ENCODE data around the gene TAL1. TPM values are rescaled to one million over a fixed set of nuclear protein-coding genes. Genes with fewer than 3 reads are reported as not detected.

TAL1 gene
- total and polyA plus RNA-seq, 2 of the 13 experiments (the other 11 are each of a cell fraction or from before 2014, with no cell fraction given), result 0.05 TPM; not detected in 1

DNA sequence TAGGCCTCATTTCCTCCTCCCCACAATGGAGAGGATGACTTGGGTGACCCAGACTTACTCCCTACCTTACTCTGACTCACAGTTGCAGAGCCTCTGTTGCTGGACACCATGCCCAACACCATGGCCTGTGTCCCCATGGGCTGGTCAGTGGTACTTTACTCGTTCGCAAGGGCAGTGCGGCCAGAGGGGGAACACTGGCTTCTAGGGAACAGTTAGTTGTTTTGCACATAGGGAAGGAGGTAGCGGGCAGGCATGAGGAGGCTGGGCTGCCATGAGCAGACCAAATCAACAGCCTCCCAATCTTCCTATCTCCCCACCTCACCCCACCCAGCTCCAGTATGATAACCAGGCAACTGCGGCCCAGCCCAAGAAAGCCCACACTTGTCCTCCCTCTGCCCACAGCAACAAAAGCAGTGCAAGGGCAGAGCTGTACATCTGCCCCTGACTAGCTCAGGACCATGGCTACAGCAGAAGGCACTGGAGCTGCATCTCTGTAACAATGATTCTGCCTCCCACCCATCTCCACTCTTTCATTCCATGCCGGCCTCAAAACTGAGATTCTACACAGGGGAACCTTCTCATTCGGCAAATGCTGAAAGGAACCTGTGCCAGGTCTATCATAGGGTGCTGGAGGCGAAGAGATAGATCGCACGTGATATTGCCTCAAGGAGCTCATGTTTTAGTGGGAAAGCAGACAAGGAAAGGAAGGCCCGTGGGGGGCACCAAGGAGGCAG lies 18.6 kb downstream of the TAL1 start (continued):
- TF ChIP-seq ZNF605 (CRISPR knock-in tag; IDR thresholded peaks at IDR 0.05) (no peak), TAF15 (IDR thresholded peaks at IDR 0.05; ENCODE audit: low read depth, low read length, poor library complexity, severe bottlenecking) (no peak)

- H3K27me3 ChIP-seq (ENCODE audit: control insufficient read depth in 1 of 2, insufficient read depth in 2 of 2, low read length in 2 of 2), result peaks cover 5 to 41% of the 10 kb centered on the region in 2 experiments; a peak in 3 of 5 replicates
- no peak overlapping the region for H3K4me2 ChIP-seq (ENCODE audit: low read depth, low read length)
- in situ Hi-C loops (cut with HindIII; ENCODE audit: extremely low pct_ligation_motif_present, low pct_unique_long_range_greater_than_20kb), result no loop called here
- H3K9me3 ChIP-seq (ENCODE audit: low read length), result no peaks in the 10 kb centered on the region
- CTCF ChIA-PET (ENCODE audit: low intra/inter-chr PET ratio, low total read pairs), result no interaction called here
- DNase-seq (ENCODE audit: low spot score), result no peak
- WGBS (ENCODE audit: low lambda C conversion rate), result 10% methylated on average over 4 of the region's 4 CpGs
- no peak overlapping the region for H3K9ac ChIP-seq (ENCODE audit: insufficient read depth, low read depth, low read length)
- H3K36me3 ChIP-seq (replicated peaks in 1 of 2; ENCODE audit: control insufficient read depth in 1 of 2, insufficient read depth in 2 of 2, low read length in 2 of 2), result no peaks in the 10 kb centered on the region
- no peak for ATAC-seq
- POLR2A ChIA-PET, result no interaction called here
- no peak overlapping the region for H3K4me3 ChIP-seq (replicated peaks in 1 of 3; ENCODE audit: insufficient read depth in 1 of 3, low read depth in 2 of 3, low read length in 3 of 3)
- intact Hi-C loops (cut with micrococcal nuclease; ENCODE audit: unreplicated experiment), result no loop called here
- no peak for FAIRE-seq
- H2AFZ ChIP-seq (ENCODE audit: low read length), result no peak overlapping the region
- no peak overlapping the region for H3K27ac ChIP-seq (ENCODE audit: extremely low read length, insufficient read depth, low read length)
- H4K20me1 ChIP-seq (ENCODE audit: insufficient read depth, low read length), result no peaks in the 10 kb centered on the region
- peaks cover 54% of the 10 kb centered on the region for H3K4me1 ChIP-seq (ENCODE audit: insufficient read depth, low read length)
- H3K79me2 ChIP-seq (ENCODE audit: insufficient read depth, low read length), result no peaks in the 10 kb centered on the region
- BruUV-seq (replicated peaks), result no TSS peak
- TF ChIP-seq ZNF549 (CRISPR knock-in tag; IDR thresholded peaks at IDR 0.05), result no peak
- no peak for TF ChIP-seq ZZZ3 (CRISPR knock-in tag; IDR thresholded peaks at IDR 0.05; ENCODE audit: borderline replicate concordance)
- TF ChIP-seq PHB2 (IDR thresholded peaks at IDR 0.05; ENCODE audit: partially characterized antibody), result no peak
- TF ChIP-seq ZNF761 (CRISPR knock-in tag; conservative IDR thresholded peaks at IDR 0.05), result no peak
- TF ChIP-seq ZNF615 (CRISPR knock-in tag; IDR thresholded peaks at IDR 0.05; ENCODE audit: borderline replicate concordance), result no peak
- TF ChIP-seq RFX3 (CRISPR knock-in tag; IDR thresholded peaks at IDR 0.05), result no peak
- TF ChIP-seq, protein P1, sequence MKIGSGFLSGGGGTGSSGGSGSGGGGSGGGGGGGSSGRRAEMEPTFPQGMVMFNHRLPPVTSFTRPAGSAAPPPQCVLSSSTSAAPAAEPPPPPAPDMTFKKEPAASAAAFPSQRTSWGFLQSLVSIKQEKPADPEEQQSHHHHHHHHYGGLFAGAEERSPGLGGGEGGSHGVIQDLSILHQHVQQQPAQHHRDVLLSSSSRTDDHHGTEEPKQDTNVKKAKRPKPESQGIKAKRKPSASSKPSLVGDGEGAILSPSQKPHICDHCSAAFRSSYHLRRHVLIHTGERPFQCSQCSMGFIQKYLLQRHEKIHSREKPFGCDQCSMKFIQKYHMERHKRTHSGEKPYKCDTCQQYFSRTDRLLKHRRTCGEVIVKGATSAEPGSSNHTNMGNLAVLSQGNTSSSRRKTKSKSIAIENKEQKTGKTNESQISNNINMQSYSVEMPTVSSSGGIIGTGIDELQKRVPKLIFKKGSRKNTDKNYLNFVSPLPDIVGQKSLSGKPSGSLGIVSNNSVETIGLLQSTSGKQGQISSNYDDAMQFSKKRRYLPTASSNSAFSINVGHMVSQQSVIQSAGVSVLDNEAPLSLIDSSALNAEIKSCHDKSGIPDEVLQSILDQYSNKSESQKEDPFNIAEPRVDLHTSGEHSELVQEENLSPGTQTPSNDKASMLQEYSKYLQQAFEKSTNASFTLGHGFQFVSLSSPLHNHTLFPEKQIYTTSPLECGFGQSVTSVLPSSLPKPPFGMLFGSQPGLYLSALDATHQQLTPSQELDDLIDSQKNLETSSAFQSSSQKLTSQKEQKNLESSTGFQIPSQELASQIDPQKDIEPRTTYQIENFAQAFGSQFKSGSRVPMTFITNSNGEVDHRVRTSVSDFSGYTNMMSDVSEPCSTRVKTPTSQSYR (CRISPR knock-in tag; IDR thresholded peaks at IDR 0.05; ENCODE audit: borderline replicate concordance), result no peak
- no peak for TF ChIP-seq ZNF672 (CRISPR knock-in tag; IDR thresholded peaks at IDR 0.05)
- no peak for TF ChIP-seq ARHGAP35 (CRISPR knock-in tag; IDR thresholded peaks at IDR 0.05; ENCODE audit: borderline replicate concordance)
- no peak for TF ChIP-seq HNRNPK (IDR thresholded peaks at IDR 0.05; ENCODE audit: low read depth, low read length, poor library complexity, severe bottlenecking)
- TF ChIP-seq RFX1 (IDR thresholded peaks at IDR 0.05), result no peak
- TF ChIP-seq ZNF83 (CRISPR knock-in tag; IDR thresholded peaks at IDR 0.05; ENCODE audit: borderline replicate concordance), result no peak
- TF ChIP-seq ZNF484 (CRISPR knock-in tag; IDR thresholded peaks at IDR 0.05; ENCODE audit: borderline replicate concordance, low read depth), result no peak
- TF ChIP-seq TIGD3 (CRISPR knock-in tag; IDR thresholded peaks at IDR 0.05; ENCODE audit: borderline replicate concordance), result no peak
- no peak for TF ChIP-seq ZFP37 (CRISPR knock-in tag; IDR thresholded peaks at IDR 0.05; ENCODE audit: borderline replicate concordance)
- TF ChIP-seq ZSCAN9 (CRISPR knock-in tag; IDR thresholded peaks at IDR 0.05; ENCODE audit: borderline replicate concordance), result no peak
- no peak for TF ChIP-seq ZNF460 (CRISPR knock-in tag; IDR thresholded peaks at IDR 0.05; ENCODE audit: borderline replicate concordance)
These were observed 19.3 kb downstream of the TAL1 start for GRCh38 chr1:47212636-47213229.
